HepG2 (cell line): ENCODE measurements around the gene PBOV1. TPM values are rescaled to one million over a fixed set of nuclear protein-coding genes. Genes with fewer than 3 reads are reported as not detected.

Experiments used
- KLF15 ChIP-seq: sonication (generic); formaldehyde crosslinking; IDR thresholded peaks from 2 replicates; pipeline ENCODE4 v1.8.1; 2023; ENCODE audit warnings: borderline replicate concordance, mild to moderate bottlenecking, inconsistent platforms, missing genetic modification reagents, mixed read lengths
- MIXL1 ChIP-seq: IDR thresholded peaks from 2 replicates; pipeline ENCODE4 v1.6.1; 2016
- PPARG ChIP-seq: conservative IDR thresholded peaks from 2 replicates; pipeline ENCODE4 v1.6.1; 2016; ENCODE audit warnings: missing biosample characterization, missing genetic modification reagents
- SRSF9 ChIP-seq: fragments of 200-400 bp; formaldehyde crosslinking; IDR thresholded peaks from 2 replicates; pipeline ENCODE4 v1.6.1; 2018; ENCODE audit warnings: borderline replicate concordance, mild to moderate bottlenecking, low read depth, low read length; ENCODE audit not compliant: insufficient read depth, poor library complexity, severe bottlenecking
- ZNF292 ChIP-seq: sonication (generic); formaldehyde crosslinking; IDR thresholded peaks from 2 replicates; pipeline ENCODE4 v1.8.1; 2022; ENCODE audit warnings: mild to moderate bottlenecking, low read depth, missing genetic modification reagents, borderline replicate concordance
- ZNF510 ChIP-seq: sonication (generic); formaldehyde crosslinking; IDR thresholded peaks from 2 replicates; pipeline ENCODE4 v1.4.0; 2020; ENCODE audit warnings: low read depth, mild to moderate bottlenecking, missing genetic modification reagents
- ZNF703 ChIP-seq: sonication (generic); formaldehyde crosslinking; IDR thresholded peaks from 2 replicates; pipeline ENCODE4 v1.5.1; 2020; ENCODE audit warnings: missing genetic modification reagents, mild to moderate bottlenecking, moderate library complexity, borderline replicate concordance
- polyA plus RNA-seq, 8 experiments: library from polyadenylated mRNA; depleted of rRNA in 3 of 8; stranded (reverse) in 7 of 8; unstranded in 1 of 8; fragments of >200 nt; fragmentation: Illumina TruSeq in 4 of 8; extraction: Trizol in 4 of 8; gene quantifications; 2 replicates each; pipeline versions ENCODE4 v1.2.1 to v1.2.3, GENCODE V29; 2011 to 2016; ENCODE audit warnings: low read depth in 4 of 8, missing spikeins in 1 of 8, mixed read lengths in 1 of 8; ENCODE audit not compliant: insufficient read depth in 1 of 8
- total RNA-seq, 5 experiments: library from RNA; depleted of rRNA; stranded (reverse); fragments of >200 nt; fragmentation: Illumina TruSeq; extraction: Trizol; gene quantifications; 2 replicates each; pipeline ENCODE4 v1.2.3, GENCODE V29; 2016; ENCODE audit warnings: low read depth in 1 of 5
- TF ChIP-seq, protein P1 (sequence below): sonication (generic); formaldehyde crosslinking; IDR thresholded peaks from 2 replicates; pipeline ENCODE4 v1.5.1; 2020; ENCODE audit warnings: mild to moderate bottlenecking, missing genetic modification reagents, moderate library complexity
- TF ChIP-seq, protein P2 (sequence below): sonication (generic); formaldehyde crosslinking; IDR thresholded peaks from 2 replicates; pipeline ENCODE4 v1.8.0; 2022; ENCODE audit warnings: mild to moderate bottlenecking, missing genetic modification reagents, borderline replicate concordance
- TF ChIP-seq, protein P3 (sequence below): sonication (generic); formaldehyde crosslinking; IDR thresholded peaks from 2 replicates; pipeline ENCODE4 v1.4.0; 2020; ENCODE audit warnings: missing genetic modification reagents
- TF ChIP-seq, protein P4 (sequence below): sonication (generic); formaldehyde crosslinking; conservative IDR thresholded peaks from 2 replicates; pipeline ENCODE4 v1.8.0; 2022; ENCODE audit warnings: mild to moderate bottlenecking, moderate library complexity, missing genetic modification reagents
- TF ChIP-seq, protein P5 (sequence below): sonication (generic); formaldehyde crosslinking; IDR thresholded peaks from 2 replicates; pipeline ENCODE4 v1.8.0; 2022; ENCODE audit warnings: mild to moderate bottlenecking, missing genetic modification reagents, moderate library complexity

PBOV1 gene
- total and polyA plus RNA-seq, 2 of the 13 experiments (the other 11 are each of a cell fraction or from before 2014, with no cell fraction given): not detected

DNA sequence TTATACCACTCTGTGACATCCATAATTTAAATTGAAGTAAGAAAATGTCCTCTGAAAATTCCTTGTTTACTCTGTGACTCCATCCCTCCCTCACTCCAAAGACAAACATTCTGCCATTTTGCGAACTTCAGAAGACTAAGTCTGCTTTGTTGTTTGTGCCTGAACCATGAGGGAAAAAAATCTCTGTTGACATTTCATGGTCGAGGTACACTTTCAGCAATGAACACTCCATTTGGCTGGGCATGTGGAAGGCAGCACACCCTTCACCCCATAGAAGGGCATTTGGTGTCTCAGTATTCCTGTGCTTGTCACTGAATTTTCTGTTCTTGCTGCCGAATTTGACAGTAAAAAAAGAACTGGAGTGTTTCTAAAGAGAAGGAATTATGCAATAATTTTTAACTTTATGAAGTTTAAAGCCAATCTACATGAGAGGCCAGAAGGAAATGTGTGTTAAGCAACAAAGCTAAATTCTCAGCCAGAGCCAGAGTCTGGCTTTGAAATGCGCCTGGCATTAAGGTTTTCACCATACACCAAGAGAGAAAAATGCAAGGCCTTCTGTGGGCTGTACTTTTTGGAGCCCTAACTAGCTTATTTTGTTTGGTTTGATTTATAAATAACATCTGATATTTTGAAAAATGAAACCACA lies 4.7 kb upstream of the PBOV1 start (continued):
- TF ChIP-seq, protein P1, sequence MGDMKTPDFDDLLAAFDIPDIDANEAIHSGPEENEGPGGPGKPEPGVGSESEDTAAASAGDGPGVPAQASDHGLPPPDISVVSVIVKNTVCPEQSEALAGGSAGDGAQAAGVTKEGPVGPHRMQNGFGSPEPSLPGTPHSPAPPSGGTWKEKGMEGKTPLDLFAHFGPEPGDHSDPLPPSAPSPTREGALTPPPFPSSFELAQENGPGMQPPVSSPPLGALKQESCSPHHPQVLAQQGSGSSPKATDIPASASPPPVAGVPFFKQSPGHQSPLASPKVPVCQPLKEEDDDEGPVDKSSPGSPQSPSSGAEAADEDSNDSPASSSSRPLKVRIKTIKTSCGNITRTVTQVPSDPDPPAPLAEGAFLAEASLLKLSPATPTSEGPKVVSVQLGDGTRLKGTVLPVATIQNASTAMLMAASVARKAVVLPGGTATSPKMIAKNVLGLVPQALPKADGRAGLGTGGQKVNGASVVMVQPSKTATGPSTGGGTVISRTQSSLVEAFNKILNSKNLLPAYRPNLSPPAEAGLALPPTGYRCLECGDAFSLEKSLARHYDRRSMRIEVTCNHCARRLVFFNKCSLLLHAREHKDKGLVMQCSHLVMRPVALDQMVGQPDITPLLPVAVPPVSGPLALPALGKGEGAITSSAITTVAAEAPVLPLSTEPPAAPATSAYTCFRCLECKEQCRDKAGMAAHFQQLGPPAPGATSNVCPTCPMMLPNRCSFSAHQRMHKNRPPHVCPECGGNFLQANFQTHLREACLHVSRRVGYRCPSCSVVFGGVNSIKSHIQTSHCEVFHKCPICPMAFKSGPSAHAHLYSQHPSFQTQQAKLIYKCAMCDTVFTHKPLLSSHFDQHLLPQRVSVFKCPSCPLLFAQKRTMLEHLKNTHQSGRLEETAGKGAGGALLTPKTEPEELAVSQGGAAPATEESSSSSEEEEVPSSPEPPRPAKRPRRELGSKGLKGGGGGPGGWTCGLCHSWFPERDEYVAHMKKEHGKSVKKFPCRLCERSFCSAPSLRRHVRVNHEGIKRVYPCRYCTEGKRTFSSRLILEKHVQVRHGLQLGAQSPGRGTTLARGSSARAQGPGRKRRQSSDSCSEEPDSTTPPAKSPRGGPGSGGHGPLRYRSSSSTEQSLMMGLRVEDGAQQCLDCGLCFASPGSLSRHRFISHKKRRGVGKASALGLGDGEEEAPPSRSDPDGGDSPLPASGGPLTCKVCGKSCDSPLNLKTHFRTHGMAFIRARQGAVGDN (CRISPR knock-in tag): no peak
- TF ChIP-seq, protein P2, sequence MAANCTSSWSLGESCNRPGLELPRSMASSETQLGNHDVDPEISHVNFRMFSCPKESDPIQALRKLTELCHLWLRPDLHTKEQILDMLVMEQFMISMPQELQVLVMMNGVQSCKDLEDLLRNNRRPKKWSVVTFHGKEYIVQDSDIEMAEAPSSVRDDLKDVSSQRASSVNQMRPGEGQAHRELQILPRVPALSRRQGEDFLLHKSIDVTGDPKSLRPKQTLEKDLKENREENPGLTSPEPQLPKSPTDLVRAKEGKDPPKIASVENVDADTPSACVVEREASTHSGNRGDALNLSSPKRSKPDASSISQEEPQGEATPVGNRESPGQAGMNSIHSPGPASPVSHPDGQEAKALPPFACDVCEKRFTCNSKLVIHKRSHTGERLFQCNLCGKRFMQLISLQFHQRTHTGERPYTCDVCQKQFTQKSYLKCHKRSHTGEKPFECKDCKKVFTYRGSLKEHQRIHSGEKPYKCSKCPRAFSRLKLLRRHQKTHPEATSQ: no peak
- TF ChIP-seq PPARG (CRISPR knock-in tag): peak; percentile 86
- TF ChIP-seq, protein P3, sequence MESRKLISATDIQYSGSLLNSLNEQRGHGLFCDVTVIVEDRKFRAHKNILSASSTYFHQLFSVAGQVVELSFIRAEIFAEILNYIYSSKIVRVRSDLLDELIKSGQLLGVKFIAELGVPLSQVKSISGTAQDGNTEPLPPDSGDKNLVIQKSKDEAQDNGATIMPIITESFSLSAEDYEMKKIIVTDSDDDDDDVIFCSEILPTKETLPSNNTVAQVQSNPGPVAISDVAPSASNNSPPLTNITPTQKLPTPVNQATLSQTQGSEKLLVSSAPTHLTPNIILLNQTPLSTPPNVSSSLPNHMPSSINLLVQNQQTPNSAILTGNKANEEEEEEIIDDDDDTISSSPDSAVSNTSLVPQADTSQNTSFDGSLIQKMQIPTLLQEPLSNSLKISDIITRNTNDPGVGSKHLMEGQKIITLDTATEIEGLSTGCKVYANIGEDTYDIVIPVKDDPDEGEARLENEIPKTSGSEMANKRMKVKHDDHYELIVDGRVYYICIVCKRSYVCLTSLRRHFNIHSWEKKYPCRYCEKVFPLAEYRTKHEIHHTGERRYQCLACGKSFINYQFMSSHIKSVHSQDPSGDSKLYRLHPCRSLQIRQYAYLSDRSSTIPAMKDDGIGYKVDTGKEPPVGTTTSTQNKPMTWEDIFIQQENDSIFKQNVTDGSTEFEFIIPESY (CRISPR knock-in tag): peak; percentile 32; the same call in 1 of the 2 replicates
- no peak for TF ChIP-seq ZNF510 (CRISPR knock-in tag)
- TF ChIP-seq, protein P4, sequence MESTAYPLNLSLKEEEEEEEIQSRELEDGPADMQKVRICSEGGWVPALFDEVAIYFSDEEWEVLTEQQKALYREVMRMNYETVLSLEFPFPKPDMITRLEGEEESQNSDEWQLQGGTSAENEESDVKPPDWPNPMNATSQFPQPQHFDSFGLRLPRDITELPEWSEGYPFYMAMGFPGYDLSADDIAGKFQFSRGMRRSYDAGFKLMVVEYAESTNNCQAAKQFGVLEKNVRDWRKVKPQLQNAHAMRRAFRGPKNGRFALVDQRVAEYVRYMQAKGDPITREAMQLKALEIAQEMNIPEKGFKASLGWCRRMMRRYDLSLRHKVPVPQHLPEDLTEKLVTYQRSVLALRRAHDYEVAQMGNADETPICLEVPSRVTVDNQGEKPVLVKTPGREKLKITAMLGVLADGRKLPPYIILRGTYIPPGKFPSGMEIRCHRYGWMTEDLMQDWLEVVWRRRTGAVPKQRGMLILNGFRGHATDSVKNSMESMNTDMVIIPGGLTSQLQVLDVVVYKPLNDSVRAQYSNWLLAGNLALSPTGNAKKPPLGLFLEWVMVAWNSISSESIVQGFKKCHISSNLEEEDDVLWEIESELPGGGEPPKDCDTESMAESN (CRISPR knock-in tag): 0 out of 2 replicates have a peak, but pooled peaks have one; percentile 56
- TF ChIP-seq ZNF292 (CRISPR knock-in tag): peak; percentile 58; the same call in 1 of the 2 replicates
- TF ChIP-seq KLF15 (CRISPR knock-in tag): no peak
- no peak for TF ChIP-seq ZNF703 (CRISPR knock-in tag)
- TF ChIP-seq MIXL1: peak; percentile 93
- no peak for TF ChIP-seq SRSF9
- TF ChIP-seq, protein P5, sequence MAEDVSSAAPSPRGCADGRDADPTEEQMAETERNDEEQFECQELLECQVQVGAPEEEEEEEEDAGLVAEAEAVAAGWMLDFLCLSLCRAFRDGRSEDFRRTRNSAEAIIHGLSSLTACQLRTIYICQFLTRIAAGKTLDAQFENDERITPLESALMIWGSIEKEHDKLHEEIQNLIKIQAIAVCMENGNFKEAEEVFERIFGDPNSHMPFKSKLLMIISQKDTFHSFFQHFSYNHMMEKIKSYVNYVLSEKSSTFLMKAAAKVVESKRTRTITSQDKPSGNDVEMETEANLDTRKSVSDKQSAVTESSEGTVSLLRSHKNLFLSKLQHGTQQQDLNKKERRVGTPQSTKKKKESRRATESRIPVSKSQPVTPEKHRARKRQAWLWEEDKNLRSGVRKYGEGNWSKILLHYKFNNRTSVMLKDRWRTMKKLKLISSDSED: no peak
